ENCODE data around the gene KDM4D.
"Not testable (repeated sequence)": the region's sequence is repeated elsewhere in the genome, so short reads cannot be mapped to it uniquely, and the experiment has no call there.

The KDM4D gene

GRCh38 chr11:94958121-94958696, 15.3 kb upstream of the KDM4D start:
- DNase-seq, result no peak

GRCh38 chr11:94959179-94959578, 14.3 kb upstream of the KDM4D start:
- DNase-seq, result no peak

- DNase-seq, result no peak
These were observed 13.0 kb upstream of the KDM4D start for GRCh38 chr11:94960488-94960887.

- no peak for DNase-seq
These were observed 12.3 kb upstream of the KDM4D start for GRCh38 chr11:94961255-94961654.

- DNase-seq, result no peak
These were observed 8.6 kb upstream of the KDM4D start for GRCh38 chr11:94964934-94965333.

GRCh38 chr11:94968334-94968958, 5.1 kb upstream of the KDM4D start:
- DNase-seq, result no peak

GRCh38 chr11:94972700-94973098, 810 bp upstream of the KDM4D start:
- DNase-seq, result no peak

- DNase-seq, result no peak
These were observed 669 bp downstream of the KDM4D start for GRCh38 chr11:94974178-94974577.

GRCh38 chr11:94975599-94975998, 2.1 kb downstream of the KDM4D start:
- DNase-seq, result no peak

- DNase-seq, result no peak
These were observed 13.9 kb downstream of the KDM4D start for GRCh38 chr11:94987378-94987777.

GRCh38 chr11:94988748-94989147, 15.2 kb downstream of the KDM4D start:
- DNase-seq, result no peak

- DNase-seq, result no peak
These were observed 20.0 kb downstream of the KDM4D start for GRCh38 chr11:94993400-94993943.

GRCh38 chr11:94997437-94997836, 23.9 kb downstream of the KDM4D start:
- DNase-seq, result no peak

- DNase-seq, result no peak
These were observed 24.8 kb downstream of the KDM4D start for GRCh38 chr11:94998285-94998684.

- DNase-seq, result no peak
These were observed 30.2 kb downstream of the KDM4D start for GRCh38 chr11:95003716-95004115.

- DNase-seq, result no peak
These were observed 32.1 kb downstream of the KDM4D start for GRCh38 chr11:95005642-95006041.

GRCh38 chr11:95011376-95011775, 37.9 kb downstream of the KDM4D start:
- no peak for DNase-seq

GRCh38 chr11:95014184-95014821, 40.8 kb downstream of the KDM4D start:
- no peak for DNase-seq

GRCh38 chr11:95016139-95016538, 42.6 kb downstream of the KDM4D start:
- no peak for DNase-seq

- DNase-seq, result not testable (repeated sequence)
These were observed 48.0 kb downstream of the KDM4D start for GRCh38 chr11:95021468-95021867.

- no peak for DNase-seq
These were observed 51.4 kb downstream of the KDM4D start, which contains the start of gene KDM4E for GRCh38 chr11:95024958-95025357. Gene KDM4E (plus strand): TSS chr11:95025258. CDS start chr11:95025558, 300 bp downstream.

GRCh38 chr11:95025594-95025993, 52.1 kb downstream of the KDM4D start:
- not testable (repeated sequence) for DNase-seq

- no peak for DNase-seq
These were observed 54.8 kb downstream of the KDM4D start for GRCh38 chr11:95028357-95028756.

GRCh38 chr11:95033051-95033450, 59.5 kb downstream of the KDM4D start:
- DNase-seq, result no peak
